ENCODE data around the gene CAND1.

CAND1 gene

GRCh38 chr12:67355428-67356379 is 86.5 kb downstream of the CAND1 start:
- no peak overlapping the region for H3K4me3 ChIP-seq (ENCODE audit: low read depth, low read length)
- TF ChIP-seq CTCF (IDR thresholded peaks at IDR 0.05; ENCODE audit: low read depth, low read length), result peak; percentile 44
- TF ChIP-seq MYC (IDR thresholded peaks at IDR 0.05; ENCODE audit: low read depth, low read length), result no peak

GRCh38 chr12:67356380-67356774 is 87.2 kb downstream of the CAND1 start:
- DNase-seq (ENCODE audit: low read depth), result no peak
- no peak overlapping the region for H3K4me3 ChIP-seq (ENCODE audit: low read depth, low read length)
- TF ChIP-seq MYC (IDR thresholded peaks at IDR 0.05; ENCODE audit: low read depth, low read length), result no peak
- no peak for TF ChIP-seq POLR2A (IDR thresholded peaks at IDR 0.05; ENCODE audit: extremely low read depth, insufficient read length)
- TF ChIP-seq, protein P1, sequence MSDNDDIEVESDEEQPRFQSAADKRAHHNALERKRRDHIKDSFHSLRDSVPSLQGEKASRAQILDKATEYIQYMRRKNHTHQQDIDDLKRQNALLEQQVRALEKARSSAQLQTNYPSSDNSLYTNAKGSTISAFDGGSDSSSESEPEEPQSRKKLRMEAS (IDR thresholded peaks at IDR 0.05; ENCODE audit: low read depth, low read length), result no peak
- TF ChIP-seq CTCF (IDR thresholded peaks at IDR 0.05; ENCODE audit: low read depth, low read length), result no peak

More at GRCh38 chr12:67355428-67356379, 86.5 kb downstream of the CAND1 start:
- peak; percentile 62 for DNase-seq (ENCODE audit: low read depth)

DNA sequence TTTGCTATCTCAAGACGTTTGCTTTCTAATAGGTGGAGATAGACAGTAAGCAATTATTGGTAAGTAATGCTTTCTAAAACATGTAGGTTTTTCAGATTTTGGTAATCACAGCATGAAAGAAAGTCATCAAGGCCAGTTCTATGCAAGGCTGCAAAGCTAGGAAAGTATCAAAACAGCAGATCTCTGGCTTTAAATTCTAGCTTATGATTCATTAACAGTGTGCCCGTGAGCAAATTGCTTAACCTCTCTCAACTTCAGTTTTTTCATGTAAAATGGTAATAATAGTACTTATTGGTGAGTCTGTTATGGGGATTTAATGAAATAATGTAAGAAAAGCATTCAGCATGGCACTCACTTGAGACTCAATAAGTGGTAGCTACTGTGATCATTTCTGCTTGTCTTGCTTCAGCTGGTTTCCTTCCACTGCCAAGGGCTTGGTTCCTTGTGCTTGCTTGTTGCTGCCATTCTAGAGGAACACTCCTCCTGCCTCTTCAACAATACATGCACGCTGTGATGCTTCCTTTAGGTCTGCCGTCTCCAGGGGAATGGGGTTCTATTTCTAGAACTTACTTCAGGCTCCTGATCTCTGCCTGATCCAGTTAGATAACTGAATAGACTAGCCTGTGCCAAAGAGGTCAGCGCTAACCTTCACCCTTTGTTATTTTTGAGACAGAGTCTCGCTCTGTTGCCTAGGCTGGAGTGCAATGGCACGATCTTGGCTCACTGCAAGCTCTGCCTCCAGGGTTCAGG is 88.4 kb downstream of the CAND1 start:
- TF ChIP-seq, protein P1 (IDR thresholded peaks at IDR 0.05; ENCODE audit: low read depth, low read length), result no peak
- TF ChIP-seq CTCF (IDR thresholded peaks at IDR 0.05; ENCODE audit: low read depth, low read length), result no peak
- TF ChIP-seq POLR2A (IDR thresholded peaks at IDR 0.05; ENCODE audit: extremely low read depth, insufficient read length), result no peak
- TF ChIP-seq MYC (IDR thresholded peaks at IDR 0.05; ENCODE audit: low read depth, low read length), result no peak
- no peak for DNase-seq (ENCODE audit: low read depth)
- H3K4me3 ChIP-seq (ENCODE audit: low read depth, low read length), result no peak overlapping the region

- peak; percentile 27 for DNase-seq (ENCODE audit: low read depth)
- no peak overlapping the region for H3K4me3 ChIP-seq (ENCODE audit: low read depth, low read length)
- TF ChIP-seq POLR2A (IDR thresholded peaks at IDR 0.05; ENCODE audit: extremely low read depth, insufficient read length), result no peak
- TF ChIP-seq CTCF (IDR thresholded peaks at IDR 0.05; ENCODE audit: low read depth, low read length), result no peak
- TF ChIP-seq MYC (IDR thresholded peaks at IDR 0.05; ENCODE audit: low read depth, low read length), result no peak
- TF ChIP-seq, protein P1 (IDR thresholded peaks at IDR 0.05; ENCODE audit: low read depth, low read length), result no peak
These were observed 89.7 kb downstream of the CAND1 start for GRCh38 chr12:67358781-67359338.

DNA sequence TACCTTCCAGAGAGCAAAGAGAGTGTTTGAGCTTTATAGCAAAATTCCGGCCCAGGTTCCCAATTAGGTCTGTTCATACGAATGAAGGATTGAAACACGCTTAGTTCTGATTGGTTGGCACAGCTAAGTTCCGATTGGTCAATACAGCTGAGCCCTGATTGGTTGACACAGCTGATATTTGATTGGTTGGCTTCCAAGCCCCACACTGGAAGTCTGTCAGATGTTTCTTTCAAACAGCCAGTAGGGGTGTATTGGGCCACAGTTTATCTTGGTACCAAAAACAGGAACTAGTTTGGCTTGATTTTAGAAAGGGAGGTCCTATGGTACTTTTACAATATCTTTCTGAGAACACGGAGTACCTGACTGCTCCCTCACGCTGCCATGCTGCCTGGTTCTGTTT is 93.4 kb downstream of the CAND1 start:
- TF ChIP-seq POLR2A (IDR thresholded peaks at IDR 0.05; ENCODE audit: extremely low read depth, insufficient read length) (no peak), MYC (IDR thresholded peaks at IDR 0.05; ENCODE audit: low read depth, low read length) (no peak), CTCF (IDR thresholded peaks at IDR 0.05; ENCODE audit: low read depth, low read length) (no peak)
- TF ChIP-seq, protein P1 (IDR thresholded peaks at IDR 0.05; ENCODE audit: low read depth, low read length), result no peak
- DNase-seq (ENCODE audit: low read depth), result peak; percentile 19
- H3K4me3 ChIP-seq (ENCODE audit: low read depth, low read length), result no peak overlapping the region
